A549 treated with CpdA at 1 μM for 4 hours (cell line): Measurements from ENCODE around the gene CCDC192. TPM values are rescaled to one million over a fixed set of nuclear protein-coding genes. Genes with fewer than 3 reads are reported as not detected.

Source experiments
- total RNA-seq: library from RNA; stranded (reverse); fragments of 200-300 nt; extraction: Qiagen RNA extraction; gene quantifications from 5 replicates; pipeline ENCODE4 v1.2.3, GENCODE V29; 2022; ENCODE audit warnings: low read depth

Gene CCDC192
- not detected in 5 replicates for total RNA-seq

GRCh38 chr5:127702926-127703561 is at the start of gene CCDC192:
TSS of gene CCDC192 (plus strand) at chr5:127703391. CDS start at chr5:127703446, 55 bp downstream.

Other genes starting within 250 kb of the CCDC192 start
- gene PRRC1, start 185.8 kb upstream of the CCDC192 start, total RNA-seq = 44.7 to 51.4 TPM (median 51.1 TPM) in 5 replicates
- not detected in 5 replicates for gene CTXN3, start 54.3 kb upstream of the CCDC192 start, total RNA-seq